Vagina (tissue), 2 donors: ENCODE measurements around the gene USH2A. TPM values are rescaled to one million over a fixed set of nuclear protein-coding genes. Genes with fewer than 3 reads are reported as not detected.

ENCODE experiments used
- DNase-seq, 2 donors: peaks; one replicate each; pipeline ENCODE4 v3.0.0-alpha.2; 2017; ENCODE audit errors: extremely low spot score in 2 of 2
- H3K27ac ChIP-seq: fragments of 200-600 bp; sonication (generic); one replicate; pipeline ENCODE4 v1.5.1; 2019
- H3K27me3 ChIP-seq: fragments of 200-600 bp; sonication (generic); one replicate; pipeline ENCODE4 v1.5.1; 2019
- H3K36me3 ChIP-seq, 2 donors: fragments of 200-600 bp; sonication (generic); one replicate each; pipeline ENCODE4 v1.5.1; 2017 to 2019
- H3K4me1 ChIP-seq: fragments of 200-600 bp; sonication (generic); one replicate; pipeline ENCODE4 v1.5.1; 2019
- H3K4me3 ChIP-seq, 2 donors: fragments of 200-600 bp; sonication (generic); 1 replicate in 1 of 2; 2 replicates in 1 of 2; pipeline ENCODE4 v1.5.1; 2016 to 2019
- H3K9me3 ChIP-seq: fragments of 200-600 bp; sonication (generic); one replicate; pipeline ENCODE4 v1.5.1; 2019
- POLR2A ChIP-seq, 2 donors: fragments of 450-650 bp; IDR thresholded peaks; one replicate each; pipeline ENCODE4 v1.6.1; 2017; ENCODE audit warnings: antibody characterized with exemption in 2 of 2, mild to moderate bottlenecking in 2 of 2, moderate library complexity in 2 of 2
- POLR2AphosphoS5 ChIP-seq, 2 donors: sonication (generic); formaldehyde crosslinking; IDR thresholded peaks; one replicate each; pipeline ENCODE4 v1.9.0; 2017; ENCODE audit warnings: antibody characterized with exemption in 2 of 2, mild to moderate bottlenecking in 2 of 2, low read depth in 1 of 2; ENCODE audit not compliant: insufficient read depth in 1 of 2
- intact Hi-C: fragments of 100-400 bp; cut with DNase I; formaldehyde crosslinking; loops from one replicate; pipeline ENCODE4 v1.15.1; 2023
- total RNA-seq: library from RNA; depleted of rRNA; stranded (reverse); fragments of >200 nt; gene quantifications from one replicate; pipeline ENCODE4 v1.2.3, GENCODE V29; 2016
- TF ChIP-seq, protein P1 (sequence below), 3 experiments: fragments of 450-650 bp in 2 of 3; fragments of 200-600 bp in 1 of 3; sonication (generic) in 1 of 3; IDR thresholded peaks; one replicate each; pipeline ENCODE4 v1.5.1; 2017 to 2019; ENCODE audit warnings: antibody characterized with exemption in 3 of 3, mild to moderate bottlenecking in 2 of 3, moderate library complexity in 2 of 3

USH2A gene
- total RNA-seq, 1 donor from 2014 or later, result under 0.01 TPM

DNA sequence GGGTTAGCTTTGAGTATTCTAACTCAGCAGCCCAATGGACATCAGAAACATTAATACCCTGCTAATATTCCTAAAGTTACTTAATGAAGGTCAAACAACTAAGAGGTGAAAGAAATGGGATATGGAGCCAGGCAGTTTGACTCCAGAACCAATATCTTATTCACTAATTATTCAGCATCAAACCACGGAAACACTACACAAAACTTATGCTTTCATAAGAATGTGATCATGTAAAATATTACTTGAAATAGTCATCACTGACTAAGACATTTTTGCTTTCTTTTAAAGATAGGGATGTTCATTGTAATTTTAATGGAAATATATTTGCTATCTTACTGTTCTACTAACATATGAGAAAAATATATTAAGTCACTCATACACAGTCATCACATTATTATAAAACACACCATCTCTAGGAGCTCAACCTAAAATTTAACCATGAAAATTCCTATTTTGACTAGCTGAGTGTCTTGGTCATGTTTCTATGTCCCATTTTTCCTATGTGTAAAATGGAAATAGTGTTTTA lies 615.3 kb downstream of the USH2A start:
- TF ChIP-seq POLR2A (IDR thresholded peaks at IDR 0.05) (no peak), POLR2AphosphoS5 (IDR thresholded peaks at IDR 0.05; ENCODE audit: insufficient read depth in 1 of 2, low read depth in 1 of 2) (no peak)
- TF ChIP-seq, protein P1, sequence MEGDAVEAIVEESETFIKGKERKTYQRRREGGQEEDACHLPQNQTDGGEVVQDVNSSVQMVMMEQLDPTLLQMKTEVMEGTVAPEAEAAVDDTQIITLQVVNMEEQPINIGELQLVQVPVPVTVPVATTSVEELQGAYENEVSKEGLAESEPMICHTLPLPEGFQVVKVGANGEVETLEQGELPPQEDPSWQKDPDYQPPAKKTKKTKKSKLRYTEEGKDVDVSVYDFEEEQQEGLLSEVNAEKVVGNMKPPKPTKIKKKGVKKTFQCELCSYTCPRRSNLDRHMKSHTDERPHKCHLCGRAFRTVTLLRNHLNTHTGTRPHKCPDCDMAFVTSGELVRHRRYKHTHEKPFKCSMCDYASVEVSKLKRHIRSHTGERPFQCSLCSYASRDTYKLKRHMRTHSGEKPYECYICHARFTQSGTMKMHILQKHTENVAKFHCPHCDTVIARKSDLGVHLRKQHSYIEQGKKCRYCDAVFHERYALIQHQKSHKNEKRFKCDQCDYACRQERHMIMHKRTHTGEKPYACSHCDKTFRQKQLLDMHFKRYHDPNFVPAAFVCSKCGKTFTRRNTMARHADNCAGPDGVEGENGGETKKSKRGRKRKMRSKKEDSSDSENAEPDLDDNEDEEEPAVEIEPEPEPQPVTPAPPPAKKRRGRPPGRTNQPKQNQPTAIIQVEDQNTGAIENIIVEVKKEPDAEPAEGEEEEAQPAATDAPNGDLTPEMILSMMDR (IDR thresholded peaks at IDR 0.05), result no peak
- H3K9me3 ChIP-seq, result no peaks in the 10 kb centered on the region
- no peak overlapping the region for H3K27ac ChIP-seq
- H3K4me3 ChIP-seq, result no peak overlapping the region
- intact Hi-C loops, result no loop called here
- no peaks in the 10 kb centered on the region for H3K27me3 ChIP-seq
- DNase-seq, result no peak
- no peaks in the 10 kb centered on the region for H3K4me1 ChIP-seq
- no peaks in the 10 kb centered on the region for H3K36me3 ChIP-seq

DNA sequence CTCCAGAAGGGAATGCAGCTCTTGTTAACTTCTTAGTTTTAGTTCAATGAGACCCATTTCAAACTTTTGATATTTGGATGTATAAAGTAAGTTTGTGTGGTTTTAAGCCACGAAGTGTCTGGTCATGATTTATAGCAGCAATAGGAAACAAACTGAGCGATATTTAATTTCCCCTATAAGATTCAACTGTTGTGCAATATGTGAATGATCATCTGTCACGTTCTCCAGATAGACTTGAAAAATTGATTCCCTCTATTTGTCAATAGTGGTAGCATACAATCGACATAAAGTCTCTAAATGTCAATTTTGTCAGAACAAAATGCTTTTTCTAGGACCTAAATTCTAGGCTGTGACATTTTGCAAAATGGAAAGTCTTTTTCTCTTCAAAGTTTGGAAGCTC lies 616.0 kb downstream of the USH2A start:
- H3K36me3 ChIP-seq, result no peaks in the 10 kb centered on the region
- intact Hi-C loops, result no loop called here
- H3K27me3 ChIP-seq, result no peaks in the 10 kb centered on the region
- no peak overlapping the region for H3K4me3 ChIP-seq
- TF ChIP-seq POLR2AphosphoS5 (IDR thresholded peaks at IDR 0.05; ENCODE audit: insufficient read depth in 1 of 2, low read depth in 1 of 2) (no peak), POLR2A (IDR thresholded peaks at IDR 0.05) (no peak)
- TF ChIP-seq, protein P1 (IDR thresholded peaks at IDR 0.05), result no peak
- no peak for DNase-seq
- H3K9me3 ChIP-seq, result no peaks in the 10 kb centered on the region
- H3K27ac ChIP-seq, result no peak overlapping the region
- no peaks in the 10 kb centered on the region for H3K4me1 ChIP-seq

DNA sequence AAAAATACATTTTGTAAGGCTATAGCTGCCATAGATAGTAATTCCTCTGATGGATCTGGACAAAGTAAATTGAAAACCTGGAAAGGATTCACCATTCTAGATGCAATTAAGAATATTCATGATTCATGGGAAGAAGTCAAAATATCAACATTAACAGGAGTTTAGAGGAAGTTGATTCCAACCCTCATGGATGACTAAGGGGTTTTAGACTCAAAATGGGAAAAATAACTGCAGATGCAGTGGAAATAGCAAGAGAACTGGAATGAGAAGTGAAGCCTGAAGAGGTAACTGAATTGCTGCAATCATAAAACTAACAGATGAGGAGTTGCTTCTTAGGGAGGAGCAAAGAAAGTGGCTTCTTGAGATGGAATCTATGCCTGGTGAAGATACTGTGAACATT lies 625.4 kb downstream of the USH2A start:
- Histone ChIP-seq H3K4me3 (no peak overlapping the region), H3K27me3 (no peaks in the 10 kb centered on the region), H3K36me3 (no peaks in the 10 kb centered on the region), H3K4me1 (no peaks in the 10 kb centered on the region), H3K9me3 (no peaks in the 10 kb centered on the region), H3K27ac (no peak overlapping the region)
- no peak for DNase-seq
- intact Hi-C loops, result loop anchor here (1.0 kb wide), 1 partner anchor 33 kb away; no protein-coding TSS in a partner anchor
- no peak for TF ChIP-seq POLR2AphosphoS5 (IDR thresholded peaks at IDR 0.05; ENCODE audit: insufficient read depth in 1 of 2, low read depth in 1 of 2)
- TF ChIP-seq, protein P1 (IDR thresholded peaks at IDR 0.05), result no peak
- TF ChIP-seq POLR2A (IDR thresholded peaks at IDR 0.05), result no peak

DNA sequence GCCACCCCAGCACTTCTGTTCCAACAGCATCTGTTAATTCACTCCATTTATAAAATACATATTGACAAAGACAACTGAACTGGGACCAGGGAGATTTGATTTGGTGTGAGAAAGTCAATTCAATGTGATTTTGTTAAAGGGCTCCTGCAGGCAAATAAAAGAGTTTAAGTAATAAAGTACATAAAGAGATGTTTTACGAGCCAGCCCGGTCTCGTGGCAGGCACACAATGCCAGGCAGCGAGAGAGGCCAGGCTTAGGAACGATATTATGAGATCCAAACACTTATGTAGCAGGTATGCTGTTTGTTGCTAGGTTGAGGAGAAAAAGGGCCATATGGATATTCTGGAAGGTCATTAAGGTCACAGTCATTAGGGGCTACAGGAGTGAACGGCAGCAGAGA lies 629.1 kb downstream of the USH2A start:
- H3K27me3 ChIP-seq, result no peaks in the 10 kb centered on the region

DNA sequence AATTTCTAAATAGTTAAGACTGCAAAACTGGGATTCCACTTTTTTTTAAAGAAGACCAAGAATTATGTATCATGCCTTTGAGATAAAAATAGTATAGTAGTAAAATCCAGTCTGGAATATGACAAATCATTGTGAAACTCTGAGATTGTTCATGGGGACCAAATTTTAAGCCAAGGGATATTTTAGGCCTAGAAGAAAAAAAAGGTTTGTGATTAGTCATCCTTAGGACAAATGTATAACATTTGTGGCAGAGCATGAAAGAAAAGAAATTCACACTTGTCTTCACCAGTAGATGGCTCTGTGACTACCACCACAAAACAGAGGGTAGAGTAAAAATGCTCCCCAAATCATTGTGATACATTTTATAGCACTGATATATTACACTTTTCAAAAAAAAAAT lies 630.1 kb downstream of the USH2A start:
- no peak for TF ChIP-seq POLR2AphosphoS5 (IDR thresholded peaks at IDR 0.05; ENCODE audit: insufficient read depth in 1 of 2, low read depth in 1 of 2)
- TF ChIP-seq, protein P1 (IDR thresholded peaks at IDR 0.05), result no peak
- TF ChIP-seq POLR2A (IDR thresholded peaks at IDR 0.05), result no peak
- intact Hi-C loops, result no loop called here
- Histone ChIP-seq H3K4me1 (no peaks in the 10 kb centered on the region), H3K27ac (no peak overlapping the region), H3K36me3 (no peaks in the 10 kb centered on the region), H3K4me3 (no peak overlapping the region), H3K9me3 (no peaks in the 10 kb centered on the region), H3K27me3 (no peaks in the 10 kb centered on the region)
- no peak for DNase-seq

More for the DNA sequence above, 629.1 kb downstream of the USH2A start:
- Histone ChIP-seq H3K27ac (no peak overlapping the region), H3K9me3 (no peaks in the 10 kb centered on the region), H3K4me3 (no peak overlapping the region), H3K36me3 (no peaks in the 10 kb centered on the region), H3K4me1 (no peaks in the 10 kb centered on the region)
- TF ChIP-seq, protein P1 (IDR thresholded peaks at IDR 0.05), result no peak
- TF ChIP-seq POLR2AphosphoS5 (IDR thresholded peaks at IDR 0.05; ENCODE audit: insufficient read depth in 1 of 2, low read depth in 1 of 2) (no peak), POLR2A (IDR thresholded peaks at IDR 0.05) (no peak)
- intact Hi-C loops, result no loop called here
- DNase-seq, result no peak
